A673 (cell line): Measurements from ENCODE around the gene WNT5A. TPM values are rescaled to one million over a fixed set of nuclear protein-coding genes. Genes with fewer than 3 reads are reported as not detected.

Experiments
- BruUV-seq: library from RNA; stranded (reverse); fragments of 400-500 nt; replicated peaks from 2 replicates; lab custom pipeline; 2021; lab: Mats Ljungman, UMichigan
- CTCF ChIA-PET: fragments of 300-600 bp; sonication (Branson Sonifier 250); formaldehyde crosslinking; loops from one replicate; lab custom pipeline; 2022; ENCODE audit warnings: antibody characterized with exemption; lab: Charles Lee
- POLR2A ChIA-PET: fragments of 300-600 bp; sonication (Branson Sonifier 250); formaldehyde crosslinking; loops from one replicate; lab custom pipeline; 2022; ENCODE audit warnings: antibody characterized with exemption; ENCODE audit not compliant: low non-redundant PET; lab: Charles Lee
- DNase-seq: peaks from one replicate; pipeline ENCODE4 v3.0.0-alpha.2; 2015; ENCODE audit warnings: low spot score
- H3K27ac ChIP-seq: fragments of 200-600 bp; sonication (generic); 2 replicates; pipeline ENCODE4 v1.5.1; 2016; ENCODE audit warnings: mixed run types, low read depth, mild to moderate bottlenecking, mixed read lengths, antibody characterized with exemption, low read length; ENCODE audit not compliant: poor library complexity, severe bottlenecking
- H3K27me3 ChIP-seq: fragments of 200-600 bp; sonication (generic); replicated peaks from 2 replicates; pipeline ENCODE4 v1.6.1; 2017; ENCODE audit warnings: mixed run types, low read depth, mild to moderate bottlenecking, mixed read lengths, antibody characterized with exemption, low read length; ENCODE audit not compliant: insufficient read depth, poor library complexity
- H3K36me3 ChIP-seq: fragments of 200-600 bp; sonication (generic); 2 replicates; pipeline ENCODE4 v1.6.1; 2016; ENCODE audit warnings: mixed run types, mild to moderate bottlenecking, mixed read lengths, antibody characterized with exemption, low read length; ENCODE audit not compliant: insufficient read depth, poor library complexity, severe bottlenecking
- H3K4me1 ChIP-seq: fragments of 200-600 bp; sonication (generic); 2 replicates; pipeline ENCODE4 v1.6.1; 2017; ENCODE audit warnings: mixed run types, mild to moderate bottlenecking, mixed read lengths, antibody characterized with exemption, low read length; ENCODE audit not compliant: insufficient read depth, poor library complexity, severe bottlenecking
- H3K4me3 ChIP-seq: fragments of 200-600 bp; sonication (generic); 2 replicates; pipeline ENCODE4 v1.5.1; 2016; ENCODE audit warnings: low read depth, mixed run types, mild to moderate bottlenecking, mixed read lengths, low read length; ENCODE audit not compliant: poor library complexity, severe bottlenecking
- H3K9me3 ChIP-seq: fragments of 200-600 bp; sonication (generic); 2 replicates; pipeline ENCODE4 v1.6.1; 2016; ENCODE audit warnings: mixed run types, low read depth, mild to moderate bottlenecking, mixed read lengths, antibody characterized with exemption, low read length; ENCODE audit not compliant: poor library complexity, severe bottlenecking
- CTCF ChIP-seq: fragments of 300-800, 200-600 bp; sonication (generic); conservative IDR thresholded peaks from 2 replicates; pipeline ENCODE4 v1.5.1; 2017; ENCODE audit warnings: low read depth, mild to moderate bottlenecking, antibody characterized with exemption, low read length, moderate library complexity, mixed read lengths
- EZH2 ChIP-seq: fragments of 200-600 bp; sonication (generic); IDR thresholded peaks from 2 replicates; pipeline ENCODE4 v1.6.1; 2017; ENCODE audit warnings: borderline replicate concordance, low read depth, mild to moderate bottlenecking, mixed read lengths, antibody characterized with exemption, low read length; ENCODE audit not compliant: poor library complexity, severe bottlenecking
- intact Hi-C: fragments of 100-400 bp; cut with micrococcal nuclease; formaldehyde crosslinking; loops from one replicate; pipeline ENCODE4 v1.10.0; 2022; ENCODE audit not compliant: unreplicated experiment
- total RNA-seq: library from RNA; stranded (reverse); gene quantifications from 2 replicates; pipeline ENCODE4 v1.2.3, GENCODE V29; 2021

WNT5A gene
- total RNA-seq, 1 experiment from 2014 or later: 18.9 TPM

- CTCF ChIA-PET: no interaction called here
Measured at GRCh38 chr3:55508335-55508734, 21.2 kb upstream of the WNT5A start.

GRCh38 chr3:55507808-55508207 is 20.7 kb upstream of the WNT5A start:
- no TSS peak for BruUV-seq
- CTCF ChIA-PET: no interaction called here
- DNase-seq: no peak

More at GRCh38 chr3:55508335-55508734, 21.2 kb upstream of the WNT5A start:
- no peak for TF ChIP-seq CTCF
- intact Hi-C loops: no loop called here
- H3K27ac ChIP-seq: no peak overlapping the region
- no peaks in the 10 kb centered on the region for H3K27me3 ChIP-seq
- no TSS peak for BruUV-seq
- peaks cover 12% of the 10 kb centered on the region for H3K4me1 ChIP-seq
- POLR2A ChIA-PET: interaction anchor here (0.7 kb wide), 1 partner anchor 604 kb away, joined by 4 read pairs; no protein-coding TSS in a partner anchor
- no peak for DNase-seq
- no peaks in the 10 kb centered on the region for H3K36me3 ChIP-seq
- no peaks in the 10 kb centered on the region for H3K9me3 ChIP-seq
- no peak overlapping the region for H3K4me3 ChIP-seq

GRCh38 chr3:55505776-55506175 is 18.7 kb upstream of the WNT5A start:
- CTCF ChIA-PET: no interaction called here
- POLR2A ChIA-PET: no interaction called here
- no TSS peak for BruUV-seq
- Histone ChIP-seq H3K36me3 (no peaks in the 10 kb centered on the region), H3K27me3 (no peaks in the 10 kb centered on the region), H3K4me3 (no peak overlapping the region), H3K9me3 (no peaks in the 10 kb centered on the region), H3K4me1 (no peaks in the 10 kb centered on the region), H3K27ac (no peak overlapping the region)
- DNase-seq: no peak
- intact Hi-C loops: no loop called here
- TF ChIP-seq CTCF: no peak
- no peak for TF ChIP-seq EZH2

More at GRCh38 chr3:55507808-55508207, 20.7 kb upstream of the WNT5A start:
- H3K27ac ChIP-seq: no peak overlapping the region
- H3K27me3 ChIP-seq: no peaks in the 10 kb centered on the region
- POLR2A ChIA-PET: no interaction called here
- H3K9me3 ChIP-seq: no peaks in the 10 kb centered on the region
- H3K4me1 ChIP-seq: peaks cover 12% of the 10 kb centered on the region
- no peaks in the 10 kb centered on the region for H3K36me3 ChIP-seq
- intact Hi-C loops: no loop called here
- H3K4me3 ChIP-seq: no peak overlapping the region
- TF ChIP-seq EZH2 (no peak), CTCF (no peak)
